CD4-positive, alpha-beta T cell (primary cell): ENCODE results near the gene STRAP. TPM values are rescaled to one million over a fixed set of nuclear protein-coding genes. Genes with fewer than 3 reads are reported as not detected.
A peak's percentile ranks its signal among the peaks of the same experiment; 100 is the strongest.

ENCODE experiments used
- ATAC-seq: fragments of 200-7000 bp; cut with Tn5 transposase; one replicate; pipeline ENCODE4 v1.10.0; 2022; ENCODE audit warnings: mild to moderate bottlenecking; ENCODE audit not compliant: poor library complexity
- CTCF ChIA-PET: fragments of 350-600 bp; sonication (Branson Sonifier 250); formaldehyde crosslinking; loops from one replicate; lab custom pipeline; 2021; ENCODE audit warnings: antibody characterized with exemption, inconsistent platforms; lab: Charles Lee
- POLR2A ChIA-PET: fragments of 350-600 bp; sonication (Branson Sonifier 250); formaldehyde crosslinking; loops from one replicate; lab custom pipeline; 2021; ENCODE audit warnings: antibody characterized with exemption, inconsistent platforms; lab: Charles Lee
- DNase-seq, 14 experiments: peaks; one replicate each; pipeline ENCODE4 v3.0.0-alpha.2; 2013 to 2020; ENCODE audit warnings: mixed read lengths in 2 of 14
- H3K27ac ChIP-seq, 2 donors: one replicate each; pipeline versions ENCODE4 v1.5.1 to v1.7.0; 2013; ENCODE audit warnings: low read length in 2 of 2, low read depth in 1 of 2, mild to moderate bottlenecking in 1 of 2
- H3K27me3 ChIP-seq, 2 experiments: 1 replicate in 1 of 2; 2 replicates in 1 of 2; pipeline versions ENCODE4 v1.6.1 to v1.7.0; 2013; ENCODE audit warnings: low read length in 2 of 2, control low read depth in 1 of 2, mild to moderate bottlenecking in 1 of 2, moderate library complexity in 1 of 2; ENCODE audit not compliant: insufficient read depth in 2 of 2, control insufficient read depth in 1 of 2
- H3K36me3 ChIP-seq: one replicate; pipeline ENCODE4 v1.6.1; 2013; ENCODE audit warnings: low read length, control low read depth; ENCODE audit not compliant: insufficient read depth
- H3K4me1 ChIP-seq: one replicate; pipeline ENCODE4 v1.6.1; 2013; ENCODE audit warnings: low read length, control low read depth; ENCODE audit not compliant: insufficient read depth
- H3K4me3 ChIP-seq: one replicate; pipeline ENCODE4 v1.5.1; 2013; ENCODE audit warnings: mild to moderate bottlenecking, low read length, moderate library complexity
- H3K9me3 ChIP-seq, 2 experiments: 1 replicate in 1 of 2; 2 replicates in 1 of 2; pipeline versions ENCODE4 v1.6.1 to v1.7.0; 2013; ENCODE audit warnings: low read length in 2 of 2, mild to moderate bottlenecking in 2 of 2, control low read depth in 1 of 2, moderate library complexity in 1 of 2; ENCODE audit not compliant: control insufficient read depth in 1 of 2, insufficient read depth in 1 of 2
- H3K27ac Mint-ChIP-seq: one replicate; pipeline ENCODE4 v1.8.0; 2020; ENCODE audit warnings: mixed read lengths
- H3K27me3 Mint-ChIP-seq: one replicate; pipeline ENCODE4 v1.8.0; 2021; ENCODE audit warnings: mixed read lengths
- H3K36me3 Mint-ChIP-seq: one replicate; pipeline ENCODE4 v1.8.0; 2021; ENCODE audit warnings: low read depth, mixed read lengths
- H3K4me1 Mint-ChIP-seq: one replicate; pipeline ENCODE4 v1.8.0; 2021; ENCODE audit warnings: low read depth, mixed read lengths
- H3K4me3 Mint-ChIP-seq: one replicate; pipeline ENCODE4 v1.8.0; 2020; ENCODE audit warnings: mild to moderate bottlenecking, mixed read lengths
- H3K9me3 Mint-ChIP-seq: one replicate; pipeline ENCODE4 v1.8.0; 2020; ENCODE audit warnings: mixed read lengths
- CTCF ChIP-seq: fragments of 200-600 bp; IDR thresholded peaks from one replicate; pipeline ENCODE4 v1.8.0; 2022; ENCODE audit warnings: antibody characterized with exemption, mild to moderate bottlenecking
- intact Hi-C, 2 experiments: fragments of 100-400 bp; cut with DNase I in 1 of 2; cut with micrococcal nuclease in 1 of 2; formaldehyde crosslinking; loops; one replicate each; pipeline versions ENCODE4 v1.15.1 to v1.9.0; 2023 to 2025; cut with DNase I, micrococcal nuclease
- total RNA-seq, 174 experiments: library from RNA in 2 of 174; stranded (reverse) in 2 of 174; gene quantifications; one replicate each; pipeline ENCODE4 v1.2.3 and lab custom pipeline; 2021 to 2026

Gene STRAP
- total RNA-seq, 2 experiments from 2014 or later = 138 to 140 TPM

GRCh38 chr12:15879413-15879812 is 2.8 kb upstream of the STRAP start:
- Mint-ChIP-seq H3K36me3 (peaks cover 29% of the 10 kb centered on the region), H3K4me3 (peak overlapping the region; percentile 26), H3K4me1 (peaks cover 42% of the 10 kb centered on the region), H3K27ac (no peak overlapping the region), H3K27me3 (no peaks in the 10 kb centered on the region), H3K9me3 (no peaks in the 10 kb centered on the region)
- ATAC-seq (no peak), DNase-seq (no peak)
- Histone ChIP-seq H3K36me3 (peaks cover 5% of the 10 kb centered on the region), H3K4me1 (peaks cover 23% of the 10 kb centered on the region), H3K27me3 (no peaks in the 10 kb centered on the region), H3K4me3 (no peak overlapping the region), H3K9me3 (peaks cover 0 to 5% of the 10 kb centered on the region in 2 experiments), H3K27ac (no peak overlapping the region)
- no peak for TF ChIP-seq CTCF
- ChIA-PET CTCF (no interaction called here), POLR2A (no interaction called here)
- intact Hi-C loops = no loop called here

GRCh38 chr12:15880721-15881120 is 1.5 kb upstream of the STRAP start:
- Histone ChIP-seq H3K27me3 (no peaks in the 10 kb centered on the region), H3K27ac (no peak overlapping the region), H3K4me3 (no peak overlapping the region), H3K9me3 (no peaks in the 10 kb centered on the region), H3K36me3 (peaks cover 5% of the 10 kb centered on the region), H3K4me1 (peaks cover 20% of the 10 kb centered on the region)
- H3K9me3 Mint-ChIP-seq = no peaks in the 10 kb centered on the region
- CTCF ChIA-PET = no interaction called here
- TF ChIP-seq CTCF = no peak
- H3K27ac Mint-ChIP-seq = peak overlapping the region; percentile 100
- intact Hi-C loops = loop anchor here in 1 of 2 experiments (10.0 kb wide), 1 partner anchor 1076 kb away; the partner anchor contains the start of genes C12orf60 and WBP11
- DNase-seq (no peak), ATAC-seq (no peak)
- POLR2A ChIA-PET = no interaction called here
- no peaks in the 10 kb centered on the region for H3K27me3 Mint-ChIP-seq
- peaks cover 45% of the 10 kb centered on the region for H3K4me1 Mint-ChIP-seq
- peaks cover 38% of the 10 kb centered on the region for H3K36me3 Mint-ChIP-seq
- peak overlapping the region; percentile 82 for H3K4me3 Mint-ChIP-seq

DNA sequence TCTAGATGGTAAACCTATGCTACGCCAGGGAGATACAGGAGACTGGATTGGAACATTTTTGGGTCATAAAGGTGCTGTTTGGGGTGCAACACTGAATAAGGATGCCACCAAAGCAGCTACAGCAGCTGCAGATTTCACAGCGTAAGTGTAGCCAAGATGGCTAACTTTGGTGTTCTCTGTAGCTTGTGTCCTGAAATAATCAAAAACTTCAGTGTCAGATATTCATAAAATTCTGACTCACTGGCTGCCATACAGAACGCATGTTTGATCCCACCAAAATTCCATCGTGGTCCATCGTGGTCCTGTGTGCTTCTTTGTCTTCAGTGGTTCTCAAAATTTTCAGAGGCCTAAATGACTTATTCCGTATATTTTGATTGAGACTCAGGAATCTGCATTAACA is 1.3 kb downstream of the STRAP start:
- H3K27me3 Mint-ChIP-seq = no peaks in the 10 kb centered on the region
- intact Hi-C loops = loop anchor here in 1 of 2 experiments (2.0 to 10.0 kb wide), 2 partner anchors 95 to 1079 kb away; partner anchors contain the start of genes C12orf60, EPS8 and WBP11
- peak overlapping the region; percentile 97 for H3K4me3 Mint-ChIP-seq
- Histone ChIP-seq H3K36me3 (peaks cover 20% of the 10 kb centered on the region), H3K27ac (peak overlapping the region in 1 of 2 donors; percentile 12), H3K9me3 (no peaks in the 10 kb centered on the region), H3K4me1 (peaks cover 20% of the 10 kb centered on the region), H3K27me3 (no peaks in the 10 kb centered on the region), H3K4me3 (peak overlapping the region; percentile 92)
- H3K4me1 Mint-ChIP-seq = peaks cover 73% of the 10 kb centered on the region
- peak overlapping the region; percentile 100 for H3K27ac Mint-ChIP-seq
- H3K36me3 Mint-ChIP-seq = peaks cover 65% of the 10 kb centered on the region
- TF ChIP-seq CTCF = no peak
- ChIA-PET CTCF (interaction anchor here (1.1 to 1.7 kb wide), 4 partner anchors 11 to 299 kb away, joined by 3 to 6 read pairs (median 5); no protein-coding TSS in a partner anchor), POLR2A (interaction anchor here (1.0 to 2.8 kb wide), 5 partner anchors 28 to 1113 kb away, joined by 3 to 15 read pairs (median 9); partner anchors contain the start of genes DERA and EPS8)
- H3K9me3 Mint-ChIP-seq = no peaks in the 10 kb centered on the region
- no peak for ATAC-seq
- DNase-seq = peak in 1 of 14 experiments; percentile 9
